Umbilical cord (tissue), 2 donors: ENCODE data around the gene KNSTRN. TPM values are rescaled to one million over a fixed set of nuclear protein-coding genes. Genes with fewer than 3 reads are reported as not detected.

ENCODE experiments used
- DNase-seq: peaks from one replicate; pipeline ENCODE4 v3.0.0-alpha.2; 2015; ENCODE audit warnings: low spot score
- total RNA-seq: library from RNA; depleted of rRNA; stranded (reverse); fragments of >200 nt; gene quantifications from one replicate; pipeline ENCODE4 v1.2.3, GENCODE V29; 2014; ENCODE audit warnings: low replicate concordance; ENCODE audit not compliant: insufficient read depth

Gene KNSTRN
- total RNA-seq, 1 donor from 2014 or later, result 13.5 TPM

- DNase-seq, result no peak
Observed at GRCh38 chr15:40397688-40398412, 15.3 kb downstream of the KNSTRN start.

GRCh38 chr15:40398413-40398873 lies 15.9 kb downstream of the KNSTRN start:
- peak; percentile 41 for DNase-seq

GRCh38 chr15:40399370-40399769 lies 16.8 kb downstream of the KNSTRN start:
- no peak for DNase-seq

- DNase-seq, result peak; percentile 98
Observed at GRCh38 chr15:40405501-40406381, 23.2 kb downstream of the KNSTRN start, which contains the start of gene IVD. TSS of gene IVD (plus strand) at chr15:40405795. CDS start at chr15:40405828, 33 bp downstream.

GRCh38 chr15:40407330-40407990 lies 24.9 kb downstream of the KNSTRN start:
- DNase-seq, result no peak

- no peak for DNase-seq
Observed at GRCh38 chr15:40409366-40409765, 26.8 kb downstream of the KNSTRN start.

GRCh38 chr15:40410476-40410875 lies 28.0 kb downstream of the KNSTRN start:
- no peak for DNase-seq

- DNase-seq, result no peak
Observed at GRCh38 chr15:40412095-40412759, 29.7 kb downstream of the KNSTRN start.

- DNase-seq, result no peak
Observed at GRCh38 chr15:40413036-40413435, 30.5 kb downstream of the KNSTRN start.

- no peak for DNase-seq
Observed at GRCh38 chr15:40414816-40415215, 32.3 kb downstream of the KNSTRN start.

- DNase-seq, result no peak
Observed at GRCh38 chr15:40415226-40415625, 32.7 kb downstream of the KNSTRN start.

GRCh38 chr15:40416056-40416455 lies 33.5 kb downstream of the KNSTRN start:
- DNase-seq, result no peak

GRCh38 chr15:40418126-40418525 lies 35.6 kb downstream of the KNSTRN start:
- DNase-seq, result no peak

GRCh38 chr15:40420071-40420713 lies 37.7 kb downstream of the KNSTRN start:
- no peak for DNase-seq

- peak; percentile 16 for DNase-seq
Observed at GRCh38 chr15:40420793-40421192, 38.3 kb downstream of the KNSTRN start.

GRCh38 chr15:40421246-40422157 lies 39.0 kb downstream of the KNSTRN start:
- peak; percentile 68 for DNase-seq

- no peak for DNase-seq
Observed at GRCh38 chr15:40424483-40425115, 42.1 kb downstream of the KNSTRN start.

GRCh38 chr15:40425681-40426080 lies 43.2 kb downstream of the KNSTRN start:
- DNase-seq, result no peak

GRCh38 chr15:40427188-40427587 lies 44.7 kb downstream of the KNSTRN start:
- no peak for DNase-seq
